ENCODE measurements around the gene MAGEA8.

DNA sequence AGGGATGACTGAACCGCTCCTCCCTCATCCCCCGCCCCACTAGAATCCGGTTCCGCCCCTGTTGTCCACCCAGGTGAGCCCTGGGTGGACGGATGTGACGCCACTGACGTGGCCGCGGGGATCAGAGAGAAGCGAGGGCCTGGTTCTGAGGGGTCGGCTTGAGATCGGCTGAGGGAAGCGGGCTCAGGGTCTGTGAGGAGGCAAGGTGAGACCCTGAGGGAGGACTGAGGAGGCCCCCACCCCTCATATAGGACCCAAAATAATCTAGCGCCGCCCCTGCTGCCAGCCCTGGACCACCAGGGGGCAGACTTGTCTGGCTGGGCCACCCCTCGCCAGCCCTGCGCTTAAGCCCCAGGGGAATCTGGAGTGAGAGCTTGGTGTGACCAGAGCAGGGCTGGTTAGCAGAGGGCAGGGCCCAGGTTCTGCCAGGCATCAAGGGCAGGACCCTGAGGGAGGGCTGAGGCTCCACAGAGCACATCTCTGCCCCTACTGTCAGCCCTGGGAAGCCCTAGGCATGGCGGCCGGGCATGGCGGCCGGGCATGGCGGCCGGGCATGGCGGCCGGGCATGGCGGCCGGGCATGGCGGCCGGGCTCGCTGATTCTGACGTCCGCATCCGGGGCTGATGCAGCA lies at the start of gene MAGEA8:
- TF ChIP-seq EZH2phosphoT487 (IDR thresholded peaks at IDR 0.05; ENCODE audit: insufficient read depth, low read depth) = no peak
- no peak for TF ChIP-seq EZH2 (IDR thresholded peaks at IDR 0.05; ENCODE audit: insufficient read depth, poor library complexity, severe bottlenecking)

Measured in GM23248 (cell line).